ENCODE measurements around the gene LYPD5.

The LYPD5 gene

GRCh38 chr19:43754503-43755255 lies 47.6 kb downstream of the LYPD5 start, which contains the start of gene SMG9:
Gene SMG9, minus strand, starts transcription at chr19:43754962. Its CDS starts 4,221 bp downstream, at chr19:43750741.
- peak; percentile 94 to 97 (median 97) for DNase-seq (ENCODE audit: low read depth in 2 of 3, low spot score in 1 of 3)

DNA sequence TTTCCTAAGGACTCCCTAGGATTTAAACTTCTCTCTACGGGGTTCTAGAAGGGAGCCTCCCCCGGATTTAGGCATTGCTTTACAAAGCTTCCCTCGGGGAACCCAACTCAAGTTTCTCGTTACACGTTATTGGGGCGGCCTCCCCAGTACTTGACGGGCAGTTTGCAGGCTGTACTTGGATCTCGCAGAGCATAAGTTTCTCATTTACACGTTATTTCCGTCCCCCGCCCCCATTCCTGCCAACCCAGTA lies 48.1 kb downstream of the LYPD5 start:
- DNase-seq (ENCODE audit: low read depth in 2 of 3, low spot score in 1 of 3) = no peak

GRCh38 chr19:43752287-43752875 lies 49.9 kb downstream of the LYPD5 start:
- no peak for DNase-seq (ENCODE audit: low read depth in 2 of 3, low spot score in 1 of 3)

DNA sequence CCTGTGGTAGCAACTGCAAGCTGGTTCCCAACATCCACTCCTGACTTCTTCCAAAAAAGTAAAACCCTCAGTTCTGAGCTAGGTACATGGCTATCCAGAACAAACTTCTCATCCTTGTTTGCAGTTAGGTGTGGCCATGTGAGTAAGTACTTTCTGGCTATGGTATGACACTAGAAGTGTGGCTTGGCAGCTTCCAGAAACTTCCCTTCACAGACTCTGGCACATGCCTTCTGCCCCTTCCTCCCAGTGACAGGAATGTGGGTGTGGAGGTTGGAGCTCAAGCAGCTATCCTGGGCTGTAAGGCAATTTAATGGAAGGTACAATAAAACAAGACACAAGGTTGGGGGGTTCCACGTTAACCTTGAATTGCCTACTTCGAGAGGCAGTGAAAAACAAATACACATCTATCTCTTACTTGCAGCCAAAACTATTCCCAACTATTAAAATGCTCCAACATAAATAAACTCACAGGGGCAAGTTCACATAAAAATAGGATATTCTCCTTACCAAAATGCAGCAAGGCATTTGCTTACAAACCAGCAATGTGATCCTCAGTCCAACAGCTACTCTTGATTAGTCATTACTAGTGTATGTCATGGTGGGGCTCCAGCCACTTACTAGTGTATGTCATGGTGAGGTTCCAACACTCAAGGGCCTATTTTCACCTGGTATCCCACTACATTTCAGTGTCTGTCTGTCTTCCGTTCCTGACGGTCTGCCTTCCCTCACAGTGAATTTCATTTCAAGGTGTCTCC lies 50.6 kb downstream of the LYPD5 start:
- DNase-seq (ENCODE audit: low read depth in 2 of 3, low spot score in 1 of 3) = no peak

- DNase-seq (ENCODE audit: low read depth in 2 of 3, low spot score in 1 of 3) = no peak
These were observed 52.3 kb downstream of the LYPD5 start for GRCh38 chr19:43749898-43750297.

- DNase-seq (ENCODE audit: low read depth in 2 of 3, low spot score in 1 of 3) = no peak
These were observed 53.1 kb downstream of the LYPD5 start for GRCh38 chr19:43749152-43749551.

- no peak for DNase-seq (ENCODE audit: low read depth in 2 of 3, low spot score in 1 of 3)
These were observed 53.6 kb downstream of the LYPD5 start for GRCh38 chr19:43748685-43749084.

DNA sequence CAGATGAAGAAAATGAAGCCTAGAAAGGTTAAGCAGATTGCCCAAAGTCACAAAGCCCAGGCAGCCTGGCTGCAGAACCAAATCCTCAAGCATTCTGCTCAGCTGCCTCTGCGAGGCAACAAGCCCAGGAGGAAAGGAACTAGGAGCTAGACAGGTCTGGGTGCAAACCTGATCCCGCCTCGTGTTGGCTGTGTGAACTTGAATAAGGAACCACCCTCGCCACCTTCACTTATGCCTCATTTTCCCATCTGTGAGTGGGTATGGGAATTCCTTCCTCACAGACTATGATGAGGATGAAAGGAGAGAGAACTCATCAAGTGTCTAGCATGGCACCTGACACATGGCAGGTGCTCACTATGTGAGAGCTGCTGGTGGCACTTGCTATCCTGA lies 54.0 kb downstream of the LYPD5 start:
- DNase-seq (ENCODE audit: low read depth in 2 of 3, low spot score in 1 of 3) = no peak

GRCh38 chr19:43747557-43748204 lies 54.6 kb downstream of the LYPD5 start:
- DNase-seq (ENCODE audit: low read depth in 2 of 3, low spot score in 1 of 3) = no peak
